Measurements from ENCODE around the gene PRKN. TPM values are rescaled to one million over a fixed set of nuclear protein-coding genes. Genes with fewer than 3 reads are reported as not detected.

PRKN gene
- total RNA-seq, 1 experiment from 2014 or later, result 2.0 TPM

DNA sequence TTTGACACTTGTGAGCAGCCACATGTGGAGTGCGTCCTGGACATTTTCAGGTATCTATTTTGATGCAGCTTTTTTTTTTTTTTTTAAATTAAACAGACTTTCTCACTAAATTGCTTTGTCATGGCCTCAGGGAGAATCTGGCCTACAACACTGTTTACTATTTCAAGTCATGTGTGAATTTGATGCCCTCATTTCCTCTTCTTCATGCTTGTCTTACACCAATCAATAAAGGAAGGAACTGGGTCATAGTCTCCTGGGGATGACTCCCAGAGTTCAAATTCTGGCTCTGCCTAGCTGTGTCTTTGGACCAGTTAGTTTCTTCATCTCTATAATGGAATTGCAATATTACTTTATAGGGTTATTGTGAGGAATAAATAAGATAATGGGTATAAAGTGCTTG lies 554.1 kb downstream of the PRKN start:
- DNase-seq, result no peak
- Histone ChIP-seq H2BK12ac (ENCODE audit: insufficient read length, low read depth, low read length) (no peak overlapping the region), H3K4me1 (ENCODE audit: insufficient read depth, low read length) (no peaks in the 10 kb centered on the region), H3K27me3 (ENCODE audit: insufficient read depth, low read length) (no peaks in the 10 kb centered on the region), H4K5ac (ENCODE audit: insufficient read length, low read depth, low read length) (no peak overlapping the region), H3K9ac (ENCODE audit: extremely low read depth, insufficient read length, low read length) (no peak overlapping the region), H3K27ac (ENCODE audit: insufficient read length, low read depth, low read length) (no peak overlapping the region), H3K79me2 (ENCODE audit: insufficient read depth, low read length) (no peaks in the 10 kb centered on the region), H2AFZ (ENCODE audit: low read length) (no peak overlapping the region), H3K79me1 (ENCODE audit: insufficient read depth, low read depth, low read length, poor library complexity, severe bottlenecking) (no peaks in the 10 kb centered on the region), H3K4ac (ENCODE audit: low read depth, low read length) (no peak overlapping the region), H3T11ph (ENCODE audit: low read length) (no peak overlapping the region), H3K18ac (ENCODE audit: insufficient read length, low read depth, low read length) (no peak overlapping the region), H3K23me2 (ENCODE audit: insufficient read length, low read depth, low read length, poor library complexity, severe bottlenecking) (no peaks in the 10 kb centered on the region), H2BK20ac (ENCODE audit: low read depth, low read length, poor library complexity, severe bottlenecking) (no peak overlapping the region), H3K56ac (ENCODE audit: insufficient read length, low read depth, low read length) (no peak overlapping the region), H2BK120ac (ENCODE audit: low read depth, low read length, poor library complexity, severe bottlenecking) (no peak overlapping the region), H2BK15ac (ENCODE audit: low read depth, low read length) (no peak overlapping the region), H4K20me1 (ENCODE audit: control insufficient read depth, insufficient read depth, insufficient read length) (no peaks in the 10 kb centered on the region), H4K91ac (ENCODE audit: insufficient read length, low read depth, low read length) (no peak overlapping the region), H3K14ac (ENCODE audit: insufficient read depth, low read length) (no peak overlapping the region), H2AK5ac (ENCODE audit: insufficient read length, low read length) (no peak overlapping the region), H3K23ac (ENCODE audit: insufficient read length, low read depth, low read length) (no peak overlapping the region), H2BK5ac (ENCODE audit: insufficient read length, low read length) (no peak overlapping the region), H3K4me2 (ENCODE audit: insufficient read depth, insufficient read length, low read length) (no peak overlapping the region), H3K9me3 (ENCODE audit: control insufficient read depth, low read depth, low read length) (no peaks in the 10 kb centered on the region), H4K8ac (replicated peaks; ENCODE audit: insufficient read length, low read depth, low read length) (no peak overlapping the region)
- H3K4me1 Mint-ChIP-seq, result peaks cover 0 to 4% of the 10 kb centered on the region in 2 experiments; a peak in 3 of 4 replicates
- no peaks in the 10 kb centered on the region for H3K9me3 Mint-ChIP-seq
- no peak overlapping the region for H3K27ac Mint-ChIP-seq
- WGBS (ENCODE audit: extremely low coverage, insufficient read length, low lambda C conversion rate), result no CpG with 5 or more reads among the region's 1 CpG
- H3K4me3 Mint-ChIP-seq, result no peak overlapping the region
- H3K27me3 Mint-ChIP-seq (ENCODE audit: low read depth), result no peaks in the 10 kb centered on the region; the same call in 1 of the 2 replicates
- H3K36me3 Mint-ChIP-seq (ENCODE audit: insufficient read depth in 1 of 3, low read depth in 3 of 3), result no peaks in the 10 kb centered on the region
- no peak for TF ChIP-seq CTCF (conservative IDR thresholded peaks at IDR 0.05)
